SU-DHL-6 (cell line): ENCODE data around the gene EVC2.

Experiments
- H2AFZ ChIP-seq: fragments of 200-600 bp; sonication (generic); 2 replicates; pipeline ENCODE4 v1.6.1; 2014; ENCODE audit warnings: low read depth, mild to moderate bottlenecking, moderate library complexity, mixed read lengths, antibody characterized with exemption, low read length; ENCODE audit not compliant: severe bottlenecking
- H3F3A ChIP-seq: fragments of 200-600 bp; shearing (Covaris generic); 2 replicates; pipeline ENCODE4 v1.6.0; 2016; ENCODE audit warnings: antibody characterized with exemption, mild to moderate bottlenecking; ENCODE audit not compliant: insufficient read depth
- H3K27ac ChIP-seq: fragments of 200-600 bp; sonication (generic); 2 replicates; pipeline ENCODE4 v1.5.1; 2016; ENCODE audit warnings: low read depth, mild to moderate bottlenecking, low read length, moderate library complexity, mixed read lengths
- H3K27me3 ChIP-seq: fragments of 200-600 bp; sonication (generic), shearing (Covaris generic); 2 replicates; pipeline ENCODE4 v1.6.0; 2014; ENCODE audit warnings: mild to moderate bottlenecking, low read length
- H3K36me3 ChIP-seq: fragments of 200-600 bp; sonication (generic); 2 replicates; pipeline ENCODE4 v1.6.1; 2014; ENCODE audit warnings: mild to moderate bottlenecking, low read length, mixed read lengths
- H3K4me2 ChIP-seq: fragments of 300-600, 200-600 bp; shearing (Covaris generic), sonication (generic); 2 replicates; pipeline ENCODE4 v1.6.0; 2014; ENCODE audit warnings: low read length, low read depth, mild to moderate bottlenecking; ENCODE audit not compliant: poor library complexity, severe bottlenecking
- H3K4me3 ChIP-seq: fragments of 200-600 bp; sonication (generic); 2 replicates; pipeline ENCODE4 v1.5.1; 2014; ENCODE audit warnings: antibody characterized with exemption, low read length, mild to moderate bottlenecking, mixed read lengths; ENCODE audit not compliant: insufficient read depth, poor library complexity, severe bottlenecking
- H3K79me2 ChIP-seq: fragments of 200-600 bp; sonication (generic); 2 replicates; pipeline ENCODE4 v1.6.1; 2014; ENCODE audit warnings: mild to moderate bottlenecking, low read length, moderate library complexity; ENCODE audit not compliant: insufficient read depth
- H3K9ac ChIP-seq: fragments of 200-600 bp; sonication (generic); 2 replicates; pipeline ENCODE4 v1.7.0; 2014; ENCODE audit warnings: mild to moderate bottlenecking, low read length
- H3K9me2 ChIP-seq: fragments of 200-600 bp; sonication (generic); replicated peaks from 2 replicates; pipeline ENCODE4 v1.6.1; 2014; ENCODE audit warnings: low read length; ENCODE audit not compliant: insufficient read depth
- H3K9me3 ChIP-seq: fragments of 200-600 bp; sonication (generic); 2 replicates; pipeline ENCODE4 v1.6.1; 2014; ENCODE audit warnings: low read length, mixed read lengths; ENCODE audit not compliant: insufficient read depth
- H4K20me1 ChIP-seq: fragments of 200-600 bp; sonication (generic); 2 replicates; pipeline ENCODE4 v1.6.1; 2014; ENCODE audit warnings: low read depth, mild to moderate bottlenecking, antibody characterized with exemption, low read length, moderate library complexity, mixed read lengths
- EZH2phosphoT487 ChIP-seq: fragments of 200-600 bp; sonication (generic), shearing (Covaris generic); conservative IDR thresholded peaks from 2 replicates; pipeline ENCODE4 v1.6.1; 2018; ENCODE audit warnings: mild to moderate bottlenecking, antibody characterized with exemption, low read length, moderate library complexity, mixed read lengths
- TF ChIP-seq, protein P1 (sequence below): fragments of 200-600 bp; sonication (generic); IDR thresholded peaks from one replicate; pipeline ENCODE4 v1.5.1; 2017; ENCODE audit warnings: antibody characterized with exemption, mild to moderate bottlenecking, low read length, moderate library complexity; ENCODE audit not compliant: insufficient read depth, poor library complexity, severe bottlenecking

The EVC2 gene

DNA sequence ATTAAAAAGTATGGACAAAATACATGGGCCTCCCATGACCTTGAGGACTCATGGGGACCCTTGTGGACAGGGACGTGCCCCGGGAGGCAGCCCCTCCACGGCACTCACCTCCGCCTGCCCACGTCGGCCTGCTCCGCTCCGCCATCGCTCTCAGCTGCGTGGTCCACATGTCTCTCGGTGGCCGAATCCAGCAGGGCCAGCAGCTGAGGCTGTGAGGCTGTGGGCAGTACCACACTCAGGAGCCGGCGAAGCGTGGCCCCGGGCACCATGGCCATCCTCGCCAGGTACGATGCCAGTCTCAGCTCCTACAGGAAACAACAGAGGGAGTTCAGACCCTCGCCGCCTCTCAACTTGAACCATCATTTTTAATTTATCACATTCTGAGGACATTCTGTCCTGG, 140.0 kb downstream of the EVC2 start:
- Histone ChIP-seq H3F3A (no peaks in the 10 kb centered on the region), H3K27me3 (no peaks in the 10 kb centered on the region), H3K9me3 (no peaks in the 10 kb centered on the region), H3K36me3 (no peaks in the 10 kb centered on the region), H2AFZ (no peak overlapping the region), H3K79me2 (no peaks in the 10 kb centered on the region), H3K4me2 (no peak overlapping the region), H3K9ac (no peak overlapping the region), H3K9me2 (no peaks in the 10 kb centered on the region), H3K27ac (no peak overlapping the region), H3K4me3 (no peak overlapping the region), H4K20me1 (no peaks in the 10 kb centered on the region)
- TF ChIP-seq, protein P1, sequence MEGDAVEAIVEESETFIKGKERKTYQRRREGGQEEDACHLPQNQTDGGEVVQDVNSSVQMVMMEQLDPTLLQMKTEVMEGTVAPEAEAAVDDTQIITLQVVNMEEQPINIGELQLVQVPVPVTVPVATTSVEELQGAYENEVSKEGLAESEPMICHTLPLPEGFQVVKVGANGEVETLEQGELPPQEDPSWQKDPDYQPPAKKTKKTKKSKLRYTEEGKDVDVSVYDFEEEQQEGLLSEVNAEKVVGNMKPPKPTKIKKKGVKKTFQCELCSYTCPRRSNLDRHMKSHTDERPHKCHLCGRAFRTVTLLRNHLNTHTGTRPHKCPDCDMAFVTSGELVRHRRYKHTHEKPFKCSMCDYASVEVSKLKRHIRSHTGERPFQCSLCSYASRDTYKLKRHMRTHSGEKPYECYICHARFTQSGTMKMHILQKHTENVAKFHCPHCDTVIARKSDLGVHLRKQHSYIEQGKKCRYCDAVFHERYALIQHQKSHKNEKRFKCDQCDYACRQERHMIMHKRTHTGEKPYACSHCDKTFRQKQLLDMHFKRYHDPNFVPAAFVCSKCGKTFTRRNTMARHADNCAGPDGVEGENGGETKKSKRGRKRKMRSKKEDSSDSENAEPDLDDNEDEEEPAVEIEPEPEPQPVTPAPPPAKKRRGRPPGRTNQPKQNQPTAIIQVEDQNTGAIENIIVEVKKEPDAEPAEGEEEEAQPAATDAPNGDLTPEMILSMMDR: no peak
- TF ChIP-seq EZH2phosphoT487: no peak

DNA sequence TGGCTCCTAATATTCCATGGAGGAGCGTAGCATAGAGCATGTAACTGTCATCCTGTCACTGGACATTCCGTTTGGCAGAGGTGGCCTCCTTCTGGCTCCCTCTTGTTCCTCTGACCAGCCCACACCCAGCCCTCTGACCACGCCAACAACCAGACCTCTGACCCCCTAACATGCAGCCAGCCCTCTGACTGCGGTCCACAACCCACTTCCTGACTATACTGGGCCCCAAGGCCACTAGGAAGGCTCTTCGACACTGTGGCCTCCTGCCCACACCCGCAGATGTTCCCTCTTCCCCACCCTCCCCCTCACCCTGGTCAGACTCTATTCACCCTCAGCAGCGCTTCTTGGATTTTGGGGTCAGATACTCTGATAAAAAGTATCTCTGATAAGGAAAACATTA, 141.4 kb downstream of the EVC2 start:
- Histone ChIP-seq H3F3A (no peaks in the 10 kb centered on the region), H3K27me3 (no peaks in the 10 kb centered on the region), H3K9ac (no peak overlapping the region), H3K27ac (no peak overlapping the region), H3K79me2 (no peaks in the 10 kb centered on the region), H2AFZ (no peak overlapping the region), H3K4me3 (no peak overlapping the region), H3K36me3 (no peaks in the 10 kb centered on the region), H3K9me3 (no peaks in the 10 kb centered on the region), H3K4me2 (no peak overlapping the region), H4K20me1 (no peaks in the 10 kb centered on the region), H3K9me2 (no peaks in the 10 kb centered on the region)
- TF ChIP-seq, protein P1: no peak
- no peak for TF ChIP-seq EZH2phosphoT487

DNA sequence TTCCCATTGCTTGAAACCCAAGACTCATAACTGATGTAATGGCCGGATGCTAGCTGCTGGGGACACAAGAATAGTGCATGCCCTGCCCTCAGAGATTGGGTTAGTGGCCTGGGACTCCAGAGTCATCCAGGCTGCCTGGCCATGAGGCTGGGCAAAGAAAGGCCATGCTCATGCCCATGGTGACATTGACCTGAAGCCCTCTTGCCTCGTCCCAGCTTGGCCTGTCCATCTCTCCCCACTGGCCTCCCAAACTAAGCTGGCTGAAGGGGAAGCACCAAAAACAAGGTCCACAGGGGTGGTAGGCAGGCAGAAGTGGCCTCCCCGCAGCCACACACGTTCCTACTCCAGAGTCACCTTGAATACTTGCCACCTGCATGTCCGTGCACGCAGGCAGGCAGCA, 141.8 kb downstream of the EVC2 start:
- Histone ChIP-seq H4K20me1 (no peaks in the 10 kb centered on the region), H3K9ac (no peak overlapping the region), H3K9me2 (no peaks in the 10 kb centered on the region), H3K4me2 (no peak overlapping the region), H3K27ac (no peak overlapping the region), H3K9me3 (no peaks in the 10 kb centered on the region), H3K4me3 (no peak overlapping the region), H3F3A (no peaks in the 10 kb centered on the region), H2AFZ (no peak overlapping the region), H3K79me2 (no peaks in the 10 kb centered on the region), H3K27me3 (no peaks in the 10 kb centered on the region), H3K36me3 (no peaks in the 10 kb centered on the region)
- TF ChIP-seq, protein P1: no peak
- no peak for TF ChIP-seq EZH2phosphoT487
